Endothelial cell of umbilical vein (primary cell): Measurements from ENCODE around the gene ANKRD28.

Experiments
- EZH2 ChIP-seq: IDR thresholded peaks from 2 replicates; pipeline ENCODE4 v1.6.1; 2012; ENCODE audit warnings: borderline replicate concordance, low read depth, mild to moderate bottlenecking, moderate library complexity, low read length, inconsistent platforms; ENCODE audit not compliant: severe bottlenecking
- GATA2 ChIP-seq: IDR thresholded peaks from 2 replicates; pipeline ENCODE4 v1.7.0; 2011; ENCODE audit warnings: low read depth, mild to moderate bottlenecking, moderate library complexity, mixed read lengths, low read length; ENCODE audit not compliant: insufficient read length, insufficient read depth
- MAX ChIP-seq: IDR thresholded peaks from 2 replicates; pipeline ENCODE4 v1.6.1; 2011; ENCODE audit not compliant: insufficient read depth, insufficient read length
- POLR2A ChIP-seq: IDR thresholded peaks from 2 replicates; pipeline ENCODE4 v1.6.1; 2012; ENCODE audit warnings: low read depth, mild to moderate bottlenecking, control low read depth, low read length
- POLR2AphosphoS5 ChIP-seq: IDR thresholded peaks from 2 replicates; pipeline ENCODE4 v1.6.1; 2012; ENCODE audit warnings: low read depth, mild to moderate bottlenecking, control low read depth, low read length, moderate library complexity; ENCODE audit not compliant: insufficient read depth
- TF ChIP-seq, protein P1 (sequence below), 2 donors: IDR thresholded peaks; 1 replicate in 1 of 2; 2 replicates in 1 of 2; pipeline ENCODE4 v1.5.1; 2011; ENCODE audit warnings: low read length in 2 of 2, mild to moderate bottlenecking in 2 of 2, moderate library complexity in 2 of 2, control low read depth in 1 of 2, inconsistent platforms in 1 of 2, low read depth in 1 of 2; ENCODE audit not compliant: insufficient read depth in 1 of 2; ENCODE audit errors: extremely low read depth in 1 of 2

- TF ChIP-seq, protein P1, sequence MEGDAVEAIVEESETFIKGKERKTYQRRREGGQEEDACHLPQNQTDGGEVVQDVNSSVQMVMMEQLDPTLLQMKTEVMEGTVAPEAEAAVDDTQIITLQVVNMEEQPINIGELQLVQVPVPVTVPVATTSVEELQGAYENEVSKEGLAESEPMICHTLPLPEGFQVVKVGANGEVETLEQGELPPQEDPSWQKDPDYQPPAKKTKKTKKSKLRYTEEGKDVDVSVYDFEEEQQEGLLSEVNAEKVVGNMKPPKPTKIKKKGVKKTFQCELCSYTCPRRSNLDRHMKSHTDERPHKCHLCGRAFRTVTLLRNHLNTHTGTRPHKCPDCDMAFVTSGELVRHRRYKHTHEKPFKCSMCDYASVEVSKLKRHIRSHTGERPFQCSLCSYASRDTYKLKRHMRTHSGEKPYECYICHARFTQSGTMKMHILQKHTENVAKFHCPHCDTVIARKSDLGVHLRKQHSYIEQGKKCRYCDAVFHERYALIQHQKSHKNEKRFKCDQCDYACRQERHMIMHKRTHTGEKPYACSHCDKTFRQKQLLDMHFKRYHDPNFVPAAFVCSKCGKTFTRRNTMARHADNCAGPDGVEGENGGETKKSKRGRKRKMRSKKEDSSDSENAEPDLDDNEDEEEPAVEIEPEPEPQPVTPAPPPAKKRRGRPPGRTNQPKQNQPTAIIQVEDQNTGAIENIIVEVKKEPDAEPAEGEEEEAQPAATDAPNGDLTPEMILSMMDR (IDR thresholded peaks at IDR 0.05; ENCODE audit: extremely low read depth in 1 of 2, insufficient read depth in 1 of 2, low read depth in 1 of 2, low read length in 2 of 2): no peak
- TF ChIP-seq POLR2A: no peak
- TF ChIP-seq MAX: no peak
- TF ChIP-seq EZH2: no peak
- TF ChIP-seq POLR2AphosphoS5: no peak
- TF ChIP-seq GATA2: no peak
These were observed 46.9 kb downstream of the ANKRD28 start for GRCh38 chr3:15750879-15751278.
